Stimulated activated CD4-positive, alpha-beta T cell treated with anti-CD3 and anti-CD28 coated beads, Interleukin-15, amount 100 ng/mL, for 24 hours (primary cell): ENCODE measurements around the gene GPR39.

Experiments
- DNase-seq: peaks from one replicate; pipeline ENCODE4 v3.0.0-alpha.2; 2020

Gene GPR39

GRCh38 chr2:132448331-132448730, 31.7 kb downstream of the GPR39 start:
- no peak for DNase-seq

GRCh38 chr2:132448771-132449170, 32.2 kb downstream of the GPR39 start:
- no peak for DNase-seq

- DNase-seq, result no peak
Observed at GRCh38 chr2:132449868-132450267, 33.3 kb downstream of the GPR39 start.

GRCh38 chr2:132460781-132461180, 44.2 kb downstream of the GPR39 start:
- no peak for DNase-seq

- no peak for DNase-seq
Observed at GRCh38 chr2:132462236-132462635, 45.6 kb downstream of the GPR39 start.

- no peak for DNase-seq
Observed at GRCh38 chr2:132463719-132464118, 47.1 kb downstream of the GPR39 start.

GRCh38 chr2:132465917-132466316, 49.3 kb downstream of the GPR39 start:
- DNase-seq, result no peak

- DNase-seq, result no peak
Observed at GRCh38 chr2:132466428-132467028, 49.9 kb downstream of the GPR39 start.

GRCh38 chr2:132468821-132469675, 52.4 kb downstream of the GPR39 start:
- no peak for DNase-seq

GRCh38 chr2:132470746-132471145, 54.1 kb downstream of the GPR39 start:
- DNase-seq, result no peak

- no peak for DNase-seq
Observed at GRCh38 chr2:132473174-132473883, 56.7 kb downstream of the GPR39 start.

- no peak for DNase-seq
Observed at GRCh38 chr2:132475615-132476014, 59.0 kb downstream of the GPR39 start.

GRCh38 chr2:132477436-132477835, 60.8 kb downstream of the GPR39 start:
- no peak for DNase-seq

- DNase-seq, result no peak
Observed at GRCh38 chr2:132477962-132478361, 61.4 kb downstream of the GPR39 start.

- no peak for DNase-seq
Observed at GRCh38 chr2:132478461-132479105, 62.0 kb downstream of the GPR39 start.

- DNase-seq, result no peak
Observed at GRCh38 chr2:132479155-132479554, 62.5 kb downstream of the GPR39 start.

GRCh38 chr2:132482821-132483220, 66.2 kb downstream of the GPR39 start:
- DNase-seq, result no peak

GRCh38 chr2:132484144-132484543, 67.5 kb downstream of the GPR39 start:
- no peak for DNase-seq

- DNase-seq, result no peak
Observed at GRCh38 chr2:132488491-132488890, 71.9 kb downstream of the GPR39 start.

GRCh38 chr2:132489150-132489549, 72.5 kb downstream of the GPR39 start:
- no peak for DNase-seq

- DNase-seq, result no peak
Observed at GRCh38 chr2:132495881-132496280, 79.3 kb downstream of the GPR39 start.

- DNase-seq, result no peak
Observed at GRCh38 chr2:132496555-132496954, 80.0 kb downstream of the GPR39 start.

GRCh38 chr2:132497591-132497990, 81.0 kb downstream of the GPR39 start:
- no peak for DNase-seq
